GM12878 (cell line): ENCODE data around the gene PIK3R5. TPM values are rescaled to one million over a fixed set of nuclear protein-coding genes. Genes with fewer than 3 reads are reported as not detected.

Source experiments
- ATAC-seq: fragments of 200-7000 bp; cut with Tn5 transposase; 3 replicates; pipeline ENCODE4 v1.9.1; 2020; ENCODE audit warnings: mild to moderate bottlenecking, moderate library complexity
- BruUV-seq: library from RNA; stranded (reverse); fragments of 400-500 nt; replicated peaks from 2 replicates; lab custom pipeline; 2021; lab: Mats Ljungman, UMichigan
- CTCF ChIA-PET: fragments of 300-600 bp; sonication (Branson Sonifier 250); formaldehyde crosslinking; extraction: SDS; loops from one replicate; lab custom pipeline; 2021; ENCODE audit warnings: inconsistent platforms; lab: Yijun Ruan, JAX
- POLR2A ChIA-PET: fragments of 350-600 bp; formaldehyde crosslinking; extraction: SDS; loops from one replicate; lab custom pipeline; 2021; ENCODE audit warnings: inconsistent platforms; lab: Charles Lee
- RAD21 ChIA-PET: fragments of 300-600 bp; sonication (Branson Sonifier 250); formaldehyde crosslinking; loops from one replicate; lab custom pipeline; 2023; ENCODE audit warnings: antibody characterized with exemption; ENCODE audit not compliant: unreplicated experiment; lab: Charles Lee
- SMC1A ChIA-PET: fragments of 300-600 bp; sonication (Branson Sonifier 250); formaldehyde crosslinking; loops from one replicate; lab custom pipeline; 2023; ENCODE audit not compliant: unreplicated experiment, uncharacterized antibody; lab: Charles Lee
- DNase-seq: peaks from one replicate; pipeline ENCODE4 v3.0.0-alpha.2; 2011; ENCODE audit warnings: low read depth, low spot score
- FAIRE-seq: peaks from 3 replicates; lab custom pipeline; 2011; peaks lifted over from hg19 to GRCh38; lab: Jason Lieb, UNC
- H2AFZ ChIP-seq: 2 replicates; pipeline ENCODE4 v1.6.0; 2011; ENCODE audit warnings: low read depth, low read length, control low read depth; ENCODE audit not compliant: control insufficient read depth
- H3K27ac ChIP-seq: 2 replicates; pipeline ENCODE4 v1.5.1; 2011; ENCODE audit warnings: control low read depth; ENCODE audit not compliant: control insufficient read depth, insufficient read depth
- H3K27me3 ChIP-seq, 2 experiments: replicated peaks in 1 of 2; 2 replicates each; pipeline versions ENCODE4 v1.6.0 to v1.6.1; 2011; ENCODE audit warnings: low read length in 1 of 2; ENCODE audit not compliant: control insufficient read depth in 2 of 2, insufficient read depth in 2 of 2
- H3K36me3 ChIP-seq, 2 experiments: 2 replicates each; pipeline ENCODE4 v1.5.1; 2011; ENCODE audit warnings: low read length in 1 of 2; ENCODE audit not compliant: control insufficient read depth in 2 of 2, insufficient read depth in 2 of 2
- H3K4me1 ChIP-seq: 2 replicates; pipeline ENCODE4 v1.6.1; 2011; ENCODE audit warnings: mild to moderate bottlenecking, low read length, moderate library complexity, mixed read lengths; ENCODE audit not compliant: control insufficient read depth, insufficient read depth
- H3K4me2 ChIP-seq: 2 replicates; pipeline ENCODE4 v1.6.0; 2011; ENCODE audit warnings: control low read depth; ENCODE audit not compliant: control insufficient read depth, insufficient read depth
- H3K4me3 ChIP-seq: fragments of 200-600 bp; sonication (generic); 2 replicates; pipeline ENCODE4 v1.5.1; 2016
- H3K79me2 ChIP-seq: 2 replicates; pipeline ENCODE4 v1.6.0; 2011; ENCODE audit warnings: low read length; ENCODE audit not compliant: control insufficient read depth, insufficient read depth
- H3K9ac ChIP-seq: 2 replicates; pipeline ENCODE4 v1.8.0; 2011; ENCODE audit warnings: low read length, control low read depth, mixed read lengths; ENCODE audit not compliant: control insufficient read depth, insufficient read depth
- H3K9me3 ChIP-seq: replicated peaks from 3 replicates; pipeline ENCODE4 v1.5.1; 2011; ENCODE audit warnings: mild to moderate bottlenecking, low read length; ENCODE audit not compliant: control insufficient read depth, insufficient read depth
- H4K20me1 ChIP-seq: 2 replicates; pipeline ENCODE4 v1.6.0; 2011; ENCODE audit not compliant: control insufficient read depth, insufficient read depth
- ASH2L ChIP-seq: fragments of 300-600, 200-600 bp; sonication (generic); IDR thresholded peaks from 2 replicates; pipeline ENCODE4 v1.6.1; 2017; ENCODE audit warnings: low read depth, mild to moderate bottlenecking, borderline replicate concordance
- CBX3 ChIP-seq: fragments of 200-600 bp; sonication (generic); IDR thresholded peaks from 2 replicates; pipeline ENCODE4 v1.6.1; 2016; ENCODE audit warnings: low read depth, borderline replicate concordance
- CHD4 ChIP-seq: fragments of 200-600 bp; sonication (generic); IDR thresholded peaks from 2 replicates; pipeline ENCODE4 v1.6.1; 2016; ENCODE audit warnings: mild to moderate bottlenecking
- E4F1 ChIP-seq: fragments of 450-650 bp; IDR thresholded peaks from 2 replicates; pipeline ENCODE4 v1.6.1; 2018; ENCODE audit warnings: borderline replicate concordance, mild to moderate bottlenecking; ENCODE audit not compliant: partially characterized antibody
- EZH2 ChIP-seq: IDR thresholded peaks from 2 replicates; pipeline ENCODE4 v1.6.1; 2012; ENCODE audit warnings: low read depth, mild to moderate bottlenecking, control low read depth, inconsistent platforms, low read length, borderline replicate concordance; ENCODE audit not compliant: control insufficient read depth
- MXI1 ChIP-seq: fragments of 150-350 bp; IDR thresholded peaks from 2 replicates; pipeline ENCODE4 v1.6.1; 2011; ENCODE audit warnings: low read depth, mild to moderate bottlenecking, inconsistent platforms, low read length, improper control_type of control experiment
- MYB ChIP-seq: fragments of 150-350 bp; IDR thresholded peaks from 2 replicates; pipeline ENCODE4 v1.6.1; 2014; ENCODE audit warnings: mild to moderate bottlenecking, low read depth, low read length, borderline replicate concordance
- NFXL1 ChIP-seq: fragments of 450-650 bp; IDR thresholded peaks from 2 replicates; pipeline ENCODE4 v1.6.1; 2017; ENCODE audit warnings: antibody characterized with exemption, mild to moderate bottlenecking, borderline replicate concordance
- NFYB ChIP-seq: IDR thresholded peaks from 2 replicates; pipeline ENCODE4 v1.6.1; 2011; ENCODE audit warnings: low read depth, mild to moderate bottlenecking, low read length, improper control_type of control experiment, moderate library complexity; ENCODE audit not compliant: insufficient read depth
- NRF1 ChIP-seq: conservative IDR thresholded peaks from 2 replicates; pipeline ENCODE4 v1.6.1; 2011; ENCODE audit warnings: mild to moderate bottlenecking, low read depth, low read length, improper control_type of control experiment
- PAX5 ChIP-seq: IDR thresholded peaks from 2 replicates; pipeline ENCODE4 v1.6.1; 2011; ENCODE audit warnings: low read depth, low read length, borderline replicate concordance
- POLR2AphosphoS2 ChIP-seq: IDR thresholded peaks from 2 replicates; pipeline ENCODE4 v1.6.1; 2011; ENCODE audit warnings: low read depth, mild to moderate bottlenecking, low read length, improper control_type of control experiment, moderate library complexity
- SMAD1 ChIP-seq: fragments of 450-650 bp; IDR thresholded peaks from 2 replicates; pipeline ENCODE4 v1.6.1; 2018; ENCODE audit warnings: mild to moderate bottlenecking, low read depth; ENCODE audit not compliant: partially characterized antibody
- WRNIP1 ChIP-seq: IDR thresholded peaks from 2 replicates; pipeline ENCODE4 v1.6.1; 2011; ENCODE audit warnings: low read depth, low read length, improper control_type of control experiment, borderline replicate concordance
- ZBTB33 ChIP-seq: fragments of 450-650 bp; IDR thresholded peaks from 2 replicates; pipeline ENCODE4 v1.6.1; 2017; ENCODE audit warnings: mild to moderate bottlenecking
- ZSCAN29 ChIP-seq: fragments of 450-650 bp; IDR thresholded peaks from 2 replicates; pipeline ENCODE4 v1.6.1; 2017; ENCODE audit warnings: mild to moderate bottlenecking, moderate library complexity
- ZZZ3 ChIP-seq: IDR thresholded peaks from 2 replicates; pipeline ENCODE4 v1.6.1; 2011; ENCODE audit warnings: low read depth; ENCODE audit not compliant: control insufficient read depth, insufficient read length
- WGBS: methylation state at CpG from one replicate; pipeline ENCODE4 v1.1.6; 2016; ENCODE audit warnings: low lambda C conversion rate; ENCODE audit not compliant: insufficient replicate concordance, insufficient coverage; ENCODE audit errors: missing lambda C conversion rate; 5-methylcytosine and 5-hydroxymethylcytosine counted together
- in situ Hi-C: fragments of 300-500 bp; cut with MboI; formaldehyde crosslinking; loops from 9 replicates; pipeline ENCODE4 v1.14.3; 2018; ENCODE audit warnings: mixed read lengths
- intact Hi-C: fragments of 100-400 bp; cut with micrococcal nuclease; formaldehyde crosslinking; loops from one replicate; pipeline ENCODE4 v1.14.2; 2022; ENCODE audit not compliant: unreplicated experiment
- polyA plus RNA-seq, 11 experiments: library from polyadenylated mRNA; depleted of rRNA in 4 of 11; unstranded in 6 of 11; stranded (reverse) in 5 of 11; fragments of >200 nt; fragmentation: Nextera tagmentation in 4 of 11; fragmentation: Illumina TruSeq in 1 of 11; extraction: Ambion mirVana in 4 of 11; extraction: Trizol in 1 of 11; gene quantifications; 1 replicate in 1 of 11; 2 replicates in 10 of 11; pipeline versions ENCODE4 v1.2.1 to v1.2.3, GENCODE V29; 2011 to 2016; ENCODE audit warnings: inconsistent platforms in 2 of 11, missing spikeins in 2 of 11, low read depth in 1 of 11
- total RNA-seq, 4 experiments: library from RNA; depleted of rRNA in 3 of 4; stranded (reverse); fragments of >200 nt in 3 of 4; fragmentation: Illumina TruSeq in 1 of 4; extraction: Trizol in 1 of 4; gene quantifications; 2 replicates each; pipeline versions ENCODE4 v1.2.1 to v1.2.3, GENCODE V29; 2013 to 2021
- TF ChIP-seq, protein P1 (sequence below): fragments of 450-650 bp; IDR thresholded peaks from 2 replicates; pipeline ENCODE4 v1.6.1; 2017; ENCODE audit warnings: borderline replicate concordance

The PIK3R5 gene
- total and polyA plus RNA-seq, 10 of the 15 experiments (the other 5 are each of a cell fraction or from before 2014, with no cell fraction given) = 9.5 to 50.8 (median 35.5) TPM

- ChIA-PET RAD21 (interaction anchor here (0.6 to 2.0 kb wide), 7 partner anchors 10 to 117 kb away, joined by 3 to 6 read pairs (median 4); no protein-coding TSS in a partner anchor), POLR2A (interaction anchor here (0.5 to 1.4 kb wide), 5 partner anchors 9 to 315 kb away, joined by 4 to 6 read pairs (median 4); no protein-coding TSS in a partner anchor), CTCF (interaction anchor here (0.7 to 4.5 kb wide), 6 partner anchors 8 to 307 kb away, joined by 3 to 43 read pairs (median 4); no protein-coding TSS in a partner anchor), SMC1A (interaction anchor here (0.8 to 3.7 kb wide), 13 partner anchors 8 to 127 kb away, joined by 3 to 24 read pairs (median 5); no protein-coding TSS in a partner anchor)
- peak; percentile 73 for ATAC-seq
- peaks cover 25% of the 10 kb centered on the region for H3K4me1 ChIP-seq
- intact Hi-C loops = no loop called here
- H3K4me3 ChIP-seq = no peak overlapping the region; the same call in 1 of the 2 replicates
- H2AFZ ChIP-seq = peak overlapping the region; percentile 25
- 1% methylated on average over 4 of the region's 4 CpGs for WGBS
- H3K36me3 ChIP-seq = no peaks in the 10 kb centered on the region
- FAIRE-seq = peak; percentile 69
- no peaks in the 10 kb centered on the region for H3K79me2 ChIP-seq
- H3K27ac ChIP-seq = peak overlapping the region; percentile 65
- H3K9me3 ChIP-seq = peaks cover 8% of the 10 kb centered on the region; the same call in 2 of the 3 replicates
- no peaks in the 10 kb centered on the region for H3K27me3 ChIP-seq
- H3K4me2 ChIP-seq = peak overlapping the region; percentile 40; the same call in 1 of the 2 replicates
- no TSS peak for BruUV-seq
- DNase-seq = no peak
- H3K9ac ChIP-seq = no peak overlapping the region; the same call in 1 of the 2 replicates
- H4K20me1 ChIP-seq = no peaks in the 10 kb centered on the region
- in situ Hi-C loops = no loop called here
- TF ChIP-seq NRF1 (no peak), ZSCAN29 (no peak), MYB (no peak), PAX5 (0 out of 2 replicates have a peak, but pooled peaks have one; percentile 31), CHD4 (no peak), MXI1 (no peak), ASH2L (no peak), NFXL1 (no peak), SMAD1 (no peak), NFYB (no peak), POLR2AphosphoS2 (no peak), CBX3 (no peak), WRNIP1 (no peak), E4F1 (no peak), ZZZ3 (no peak), ZBTB33 (no peak), EZH2 (no peak)
- TF ChIP-seq, protein P1, sequence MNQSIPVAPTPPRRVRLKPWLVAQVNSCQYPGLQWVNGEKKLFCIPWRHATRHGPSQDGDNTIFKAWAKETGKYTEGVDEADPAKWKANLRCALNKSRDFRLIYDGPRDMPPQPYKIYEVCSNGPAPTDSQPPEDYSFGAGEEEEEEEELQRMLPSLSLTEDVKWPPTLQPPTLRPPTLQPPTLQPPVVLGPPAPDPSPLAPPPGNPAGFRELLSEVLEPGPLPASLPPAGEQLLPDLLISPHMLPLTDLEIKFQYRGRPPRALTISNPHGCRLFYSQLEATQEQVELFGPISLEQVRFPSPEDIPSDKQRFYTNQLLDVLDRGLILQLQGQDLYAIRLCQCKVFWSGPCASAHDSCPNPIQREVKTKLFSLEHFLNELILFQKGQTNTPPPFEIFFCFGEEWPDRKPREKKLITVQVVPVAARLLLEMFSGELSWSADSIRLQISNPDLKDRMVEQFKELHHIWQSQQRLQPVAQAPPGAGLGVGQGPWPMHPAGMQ = no peak
Observed at GRCh38 chr17:8985054-8985701, 19.7 kb upstream of the PIK3R5 start.
